IMR-90 (cell line): ENCODE measurements around the gene SLC4A3.

Source experiments
- MAZ ChIP-seq: IDR thresholded peaks from 2 replicates; pipeline ENCODE4 v1.6.1; 2012; ENCODE audit warnings: low read depth, mild to moderate bottlenecking, low read length, improper control_type of control experiment, moderate library complexity, borderline replicate concordance
- RCOR1 ChIP-seq: IDR thresholded peaks from 2 replicates; pipeline ENCODE4 v1.6.1; 2012; ENCODE audit warnings: mild to moderate bottlenecking, low read length, improper control_type of control experiment; ENCODE audit not compliant: insufficient replicate concordance
- SMC3 ChIP-seq: fragments of 150-350 bp; IDR thresholded peaks from 2 replicates; pipeline ENCODE4 v1.6.1; 2016; ENCODE audit warnings: low read depth, mild to moderate bottlenecking, antibody characterized with exemption, low read length, moderate library complexity
- USF2 ChIP-seq: fragments of 150-350 bp; IDR thresholded peaks from 2 replicates; pipeline ENCODE4 v1.6.1; 2017; ENCODE audit warnings: mild to moderate bottlenecking, antibody characterized with exemption, low read length, low read depth
- TF ChIP-seq, protein P1 (sequence below): conservative IDR thresholded peaks from 2 replicates; pipeline ENCODE4 v1.5.1; 2012; ENCODE audit warnings: mild to moderate bottlenecking, low read depth, low read length, improper control_type of control experiment

GRCh38 chr2:219620546-219620945 is 6.9 kb upstream of the SLC4A3 start:
- TF ChIP-seq, protein P1, sequence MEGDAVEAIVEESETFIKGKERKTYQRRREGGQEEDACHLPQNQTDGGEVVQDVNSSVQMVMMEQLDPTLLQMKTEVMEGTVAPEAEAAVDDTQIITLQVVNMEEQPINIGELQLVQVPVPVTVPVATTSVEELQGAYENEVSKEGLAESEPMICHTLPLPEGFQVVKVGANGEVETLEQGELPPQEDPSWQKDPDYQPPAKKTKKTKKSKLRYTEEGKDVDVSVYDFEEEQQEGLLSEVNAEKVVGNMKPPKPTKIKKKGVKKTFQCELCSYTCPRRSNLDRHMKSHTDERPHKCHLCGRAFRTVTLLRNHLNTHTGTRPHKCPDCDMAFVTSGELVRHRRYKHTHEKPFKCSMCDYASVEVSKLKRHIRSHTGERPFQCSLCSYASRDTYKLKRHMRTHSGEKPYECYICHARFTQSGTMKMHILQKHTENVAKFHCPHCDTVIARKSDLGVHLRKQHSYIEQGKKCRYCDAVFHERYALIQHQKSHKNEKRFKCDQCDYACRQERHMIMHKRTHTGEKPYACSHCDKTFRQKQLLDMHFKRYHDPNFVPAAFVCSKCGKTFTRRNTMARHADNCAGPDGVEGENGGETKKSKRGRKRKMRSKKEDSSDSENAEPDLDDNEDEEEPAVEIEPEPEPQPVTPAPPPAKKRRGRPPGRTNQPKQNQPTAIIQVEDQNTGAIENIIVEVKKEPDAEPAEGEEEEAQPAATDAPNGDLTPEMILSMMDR = no peak
- no peak for TF ChIP-seq RCOR1
- no peak for TF ChIP-seq SMC3
- TF ChIP-seq USF2 = no peak
- no peak for TF ChIP-seq MAZ
